ENCODE measurements around the gene TUBD1. TPM values are rescaled to one million over a fixed set of nuclear protein-coding genes. Genes with fewer than 3 reads are reported as not detected.

The TUBD1 gene
- total and polyA plus RNA-seq, 2 of the 13 experiments (the other 11 are each of a cell fraction or from before 2014, with no cell fraction given): 18.2 to 25.9 TPM

DNA sequence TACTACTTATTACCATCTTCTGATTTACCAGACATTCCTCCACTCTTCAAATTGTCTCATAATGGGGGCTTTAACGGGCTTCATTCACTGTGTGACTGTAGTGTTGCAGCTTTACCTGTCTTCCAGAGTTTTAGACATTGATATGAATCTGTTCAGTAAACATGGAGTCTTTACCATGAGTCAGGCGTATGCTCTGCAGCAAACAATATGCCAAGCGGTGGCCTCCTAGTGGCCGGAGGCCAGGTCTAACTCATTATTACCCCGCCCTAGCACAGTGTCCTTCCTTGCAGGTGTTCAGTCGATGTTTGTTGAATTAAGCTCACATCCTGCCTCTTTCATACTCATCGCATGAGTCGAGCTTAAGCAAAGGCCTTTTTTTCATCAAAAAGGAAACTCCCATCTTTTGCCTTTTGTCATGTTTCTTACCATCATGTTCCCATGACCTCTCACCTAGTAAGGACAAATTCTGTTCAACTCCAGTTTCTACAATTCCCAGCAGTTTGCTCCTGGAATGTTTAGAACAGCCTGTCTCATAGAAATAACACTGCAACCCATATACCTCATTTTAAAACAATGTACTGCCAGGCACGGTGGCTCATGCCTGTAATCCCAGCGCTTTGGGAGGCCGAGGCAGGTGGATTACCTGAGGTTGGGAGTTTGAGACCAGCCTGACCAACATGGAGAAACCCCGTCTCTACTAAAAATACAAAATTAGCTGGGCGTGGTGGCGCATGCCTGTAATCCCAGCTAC is 39.4 kb downstream of the TUBD1 start (continued):
- TF ChIP-seq RAD21 (CRISPR knock-in tag; IDR thresholded peaks at IDR 0.05) (peak; percentile 87), DR1 (CRISPR knock-in tag; IDR thresholded peaks at IDR 0.05) (peak; percentile 43; the same call in 1 of the 2 replicates), ZNF383 (CRISPR knock-in tag; IDR thresholded peaks at IDR 0.05; ENCODE audit: borderline replicate concordance) (peak; percentile 70; the same call in 1 of the 2 replicates), ZEB1 (IDR thresholded peaks at IDR 0.05; ENCODE audit: insufficient replicate concordance, low read depth) (peak; percentile 94), CBX5 (CRISPR knock-in tag; IDR thresholded peaks at IDR 0.05; ENCODE audit: borderline replicate concordance) (peak; percentile 96; the same call in 1 of the 2 replicates), TBX3 (IDR thresholded peaks at IDR 0.05; ENCODE audit: borderline replicate concordance) (peak; percentile 20; the same call in 1 of the 2 replicates), SNAI1 (CRISPR knock-in tag; IDR thresholded peaks at IDR 0.05; ENCODE audit: borderline replicate concordance) (peak; percentile 45; the same call in 1 of the 2 replicates), JUN (CRISPR knock-in tag; IDR thresholded peaks at IDR 0.05) (peak; percentile 92), ZNF652 (CRISPR knock-in tag; IDR thresholded peaks at IDR 0.05; ENCODE audit: borderline replicate concordance, low read depth) (peak; percentile 71; the same call in 1 of the 2 replicates), ZNF44 (CRISPR knock-in tag; IDR thresholded peaks at IDR 0.05) (no peak), ZNF878 (CRISPR knock-in tag; IDR thresholded peaks at IDR 0.05) (peak; percentile 97), ZNF317 (CRISPR knock-in tag; IDR thresholded peaks at IDR 0.05) (peak; percentile 89), ZNF292 (CRISPR knock-in tag; IDR thresholded peaks at IDR 0.05; ENCODE audit: borderline replicate concordance, low read depth) (peak; percentile 69; the same call in 1 of the 2 replicates), ZNF564 (CRISPR knock-in tag; IDR thresholded peaks at IDR 0.05) (0 out of 2 replicates have a peak, but pooled peaks have one; percentile 27), HCFC1 (IDR thresholded peaks at IDR 0.05; ENCODE audit: low read depth, low read length) (no peak), SMYD3 (CRISPR knock-in tag; IDR thresholded peaks at IDR 0.05) (peak; percentile 76), KLF16 (CRISPR knock-in tag; IDR thresholded peaks at IDR 0.05) (peak in 1 of 2 experiments; percentile 98; a peak in 2 of 4 replicates), ZNF780A (CRISPR knock-in tag; IDR thresholded peaks at IDR 0.05) (no peak), ZFP41 (CRISPR knock-in tag; IDR thresholded peaks at IDR 0.05; ENCODE audit: borderline replicate concordance) (no peak)
- TF ChIP-seq, protein P1, sequence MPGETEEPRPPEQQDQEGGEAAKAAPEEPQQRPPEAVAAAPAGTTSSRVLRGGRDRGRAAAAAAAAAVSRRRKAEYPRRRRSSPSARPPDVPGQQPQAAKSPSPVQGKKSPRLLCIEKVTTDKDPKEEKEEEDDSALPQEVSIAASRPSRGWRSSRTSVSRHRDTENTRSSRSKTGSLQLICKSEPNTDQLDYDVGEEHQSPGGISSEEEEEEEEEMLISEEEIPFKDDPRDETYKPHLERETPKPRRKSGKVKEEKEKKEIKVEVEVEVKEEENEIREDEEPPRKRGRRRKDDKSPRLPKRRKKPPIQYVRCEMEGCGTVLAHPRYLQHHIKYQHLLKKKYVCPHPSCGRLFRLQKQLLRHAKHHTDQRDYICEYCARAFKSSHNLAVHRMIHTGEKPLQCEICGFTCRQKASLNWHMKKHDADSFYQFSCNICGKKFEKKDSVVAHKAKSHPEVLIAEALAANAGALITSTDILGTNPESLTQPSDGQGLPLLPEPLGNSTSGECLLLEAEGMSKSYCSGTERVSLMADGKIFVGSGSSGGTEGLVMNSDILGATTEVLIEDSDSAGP (CRISPR knock-in tag; IDR thresholded peaks at IDR 0.05; ENCODE audit: borderline replicate concordance): no peak
- TF ChIP-seq, protein P2, sequence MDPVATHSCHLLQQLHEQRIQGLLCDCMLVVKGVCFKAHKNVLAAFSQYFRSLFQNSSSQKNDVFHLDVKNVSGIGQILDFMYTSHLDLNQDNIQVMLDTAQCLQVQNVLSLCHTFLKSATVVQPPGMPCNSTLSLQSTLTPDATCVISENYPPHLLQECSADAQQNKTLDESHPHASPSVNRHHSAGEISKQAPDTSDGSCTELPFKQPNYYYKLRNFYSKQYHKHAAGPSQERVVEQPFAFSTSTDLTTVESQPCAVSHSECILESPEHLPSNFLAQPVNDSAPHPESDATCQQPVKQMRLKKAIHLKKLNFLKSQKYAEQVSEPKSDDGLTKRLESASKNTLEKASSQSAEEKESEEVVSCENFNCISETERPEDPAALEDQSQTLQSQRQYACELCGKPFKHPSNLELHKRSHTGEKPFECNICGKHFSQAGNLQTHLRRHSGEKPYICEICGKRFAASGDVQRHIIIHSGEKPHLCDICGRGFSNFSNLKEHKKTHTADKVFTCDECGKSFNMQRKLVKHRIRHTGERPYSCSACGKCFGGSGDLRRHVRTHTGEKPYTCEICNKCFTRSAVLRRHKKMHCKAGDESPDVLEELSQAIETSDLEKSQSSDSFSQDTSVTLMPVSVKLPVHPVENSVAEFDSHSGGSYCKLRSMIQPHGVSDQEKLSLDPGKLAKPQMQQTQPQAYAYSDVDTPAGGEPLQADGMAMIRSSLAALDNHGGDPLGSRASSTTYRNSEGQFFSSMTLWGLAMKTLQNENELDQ (CRISPR knock-in tag; IDR thresholded peaks at IDR 0.05; ENCODE audit: borderline replicate concordance): no peak
- TF ChIP-seq, protein P3, sequence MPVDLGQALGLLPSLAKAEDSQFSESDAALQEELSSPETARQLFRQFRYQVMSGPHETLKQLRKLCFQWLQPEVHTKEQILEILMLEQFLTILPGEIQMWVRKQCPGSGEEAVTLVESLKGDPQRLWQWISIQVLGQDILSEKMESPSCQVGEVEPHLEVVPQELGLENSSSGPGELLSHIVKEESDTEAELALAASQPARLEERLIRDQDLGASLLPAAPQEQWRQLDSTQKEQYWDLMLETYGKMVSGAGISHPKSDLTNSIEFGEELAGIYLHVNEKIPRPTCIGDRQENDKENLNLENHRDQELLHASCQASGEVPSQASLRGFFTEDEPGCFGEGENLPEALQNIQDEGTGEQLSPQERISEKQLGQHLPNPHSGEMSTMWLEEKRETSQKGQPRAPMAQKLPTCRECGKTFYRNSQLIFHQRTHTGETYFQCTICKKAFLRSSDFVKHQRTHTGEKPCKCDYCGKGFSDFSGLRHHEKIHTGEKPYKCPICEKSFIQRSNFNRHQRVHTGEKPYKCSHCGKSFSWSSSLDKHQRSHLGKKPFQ (CRISPR knock-in tag; IDR thresholded peaks at IDR 0.05; ENCODE audit: insufficient replicate concordance): peak; percentile 52
- TF ChIP-seq, protein P4, sequence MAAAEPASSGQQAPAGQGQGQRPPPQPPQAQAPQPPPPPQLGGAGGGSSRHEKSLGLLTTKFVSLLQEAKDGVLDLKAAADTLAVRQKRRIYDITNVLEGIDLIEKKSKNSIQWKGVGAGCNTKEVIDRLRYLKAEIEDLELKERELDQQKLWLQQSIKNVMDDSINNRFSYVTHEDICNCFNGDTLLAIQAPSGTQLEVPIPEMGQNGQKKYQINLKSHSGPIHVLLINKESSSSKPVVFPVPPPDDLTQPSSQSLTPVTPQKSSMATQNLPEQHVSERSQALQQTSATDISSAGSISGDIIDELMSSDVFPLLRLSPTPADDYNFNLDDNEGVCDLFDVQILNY (CRISPR knock-in tag; conservative IDR thresholded peaks at IDR 0.05): no peak
